Activated CD4-positive, CD25-positive, alpha-beta regulatory T cell (primary cell): ENCODE results near the gene CABP4.
A peak's percentile ranks its signal among the peaks of the same experiment; 100 is the strongest.

Experiments
- DNase-seq, 4 experiments: peaks; one replicate each; lab custom pipeline; 2025; lab: John Stamatoyannopoulos, UW

Gene CABP4

DNA sequence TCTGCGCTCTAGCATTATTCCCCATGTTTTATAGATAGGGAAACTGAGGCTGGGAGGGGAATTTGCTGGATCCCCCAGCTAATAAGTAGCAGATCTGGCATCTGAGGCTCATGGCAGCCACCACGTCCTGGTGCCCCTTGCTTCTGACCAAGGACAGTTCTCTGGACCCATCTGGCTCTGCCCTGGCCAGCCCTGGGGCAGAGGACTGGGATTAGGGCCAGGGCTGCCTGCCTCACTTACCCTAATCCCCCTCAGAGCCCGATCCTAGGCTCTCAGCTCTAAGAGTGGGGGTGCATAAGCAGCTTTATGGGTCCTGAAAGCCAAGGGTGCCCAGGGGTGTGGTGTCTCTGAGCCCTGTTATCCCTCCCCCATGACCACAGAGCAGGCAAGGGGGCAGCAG lies at the start of gene CABP4:
Gene CABP4 (plus strand): TSS at position 301 of the 400 bp plus-strand sequence. CDS start 70 bp downstream, at position 371.
- DNase-seq, result no peak

DNA sequence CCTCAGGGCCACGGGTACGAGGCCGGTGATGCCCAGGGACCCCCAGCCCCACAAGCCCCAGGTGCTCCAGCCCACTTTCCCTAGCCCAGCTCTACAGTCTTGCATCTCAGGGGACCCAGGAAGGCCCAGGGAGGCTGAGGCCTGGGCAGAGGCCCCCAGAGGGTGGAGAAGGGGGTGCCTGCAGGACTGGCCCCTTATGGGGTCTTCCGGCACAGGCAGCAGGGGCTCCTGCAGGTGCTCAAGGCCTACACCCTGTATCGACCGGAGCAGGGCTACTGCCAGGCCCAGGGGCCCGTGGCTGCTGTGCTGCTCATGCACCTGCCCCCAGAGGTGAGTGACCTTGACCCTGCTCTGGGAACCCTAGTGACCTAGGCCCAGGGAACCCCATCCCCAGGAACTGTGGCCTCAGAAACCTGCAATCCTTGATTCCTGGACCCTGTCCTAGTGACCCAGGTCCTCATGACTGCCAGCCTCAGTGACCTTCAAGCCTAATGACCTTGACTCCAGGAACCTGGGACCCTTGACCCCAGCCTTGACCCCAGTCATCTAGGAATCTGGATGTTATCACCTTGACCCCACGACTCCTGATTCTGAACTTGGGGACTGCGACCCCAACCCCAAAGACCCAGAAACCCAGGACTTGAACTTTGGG lies 49.3 kb upstream of the CABP4 start:
- no peak for DNase-seq

DNA sequence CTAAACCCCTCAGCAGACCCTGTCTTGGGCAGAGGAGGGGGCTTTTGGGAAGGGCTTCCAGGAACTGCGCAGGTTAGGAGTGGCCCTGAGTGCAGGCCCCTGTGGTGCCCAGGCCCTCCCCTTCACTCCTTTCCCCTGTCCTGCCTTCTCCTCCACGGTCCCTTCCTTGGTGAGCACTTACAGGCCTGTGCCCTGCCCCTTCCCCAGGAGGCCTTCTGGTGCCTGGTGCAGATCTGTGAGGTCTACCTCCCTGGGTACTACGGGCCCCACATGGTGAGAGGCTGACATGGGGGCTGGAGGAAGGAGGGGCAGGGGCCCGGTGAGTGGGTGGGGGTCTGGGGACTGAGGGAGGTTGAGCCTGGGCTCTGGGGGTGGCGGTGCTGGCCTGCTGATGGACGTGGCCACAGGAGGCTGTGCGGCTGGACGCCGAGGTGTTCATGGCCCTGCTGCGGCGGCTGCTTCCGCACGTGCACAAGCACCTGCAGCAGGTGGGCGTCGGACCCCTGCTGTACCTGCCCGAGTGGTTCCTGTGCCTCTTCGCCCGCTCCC lies 48.7 kb upstream of the CABP4 start:
- no peak for DNase-seq

DNA sequence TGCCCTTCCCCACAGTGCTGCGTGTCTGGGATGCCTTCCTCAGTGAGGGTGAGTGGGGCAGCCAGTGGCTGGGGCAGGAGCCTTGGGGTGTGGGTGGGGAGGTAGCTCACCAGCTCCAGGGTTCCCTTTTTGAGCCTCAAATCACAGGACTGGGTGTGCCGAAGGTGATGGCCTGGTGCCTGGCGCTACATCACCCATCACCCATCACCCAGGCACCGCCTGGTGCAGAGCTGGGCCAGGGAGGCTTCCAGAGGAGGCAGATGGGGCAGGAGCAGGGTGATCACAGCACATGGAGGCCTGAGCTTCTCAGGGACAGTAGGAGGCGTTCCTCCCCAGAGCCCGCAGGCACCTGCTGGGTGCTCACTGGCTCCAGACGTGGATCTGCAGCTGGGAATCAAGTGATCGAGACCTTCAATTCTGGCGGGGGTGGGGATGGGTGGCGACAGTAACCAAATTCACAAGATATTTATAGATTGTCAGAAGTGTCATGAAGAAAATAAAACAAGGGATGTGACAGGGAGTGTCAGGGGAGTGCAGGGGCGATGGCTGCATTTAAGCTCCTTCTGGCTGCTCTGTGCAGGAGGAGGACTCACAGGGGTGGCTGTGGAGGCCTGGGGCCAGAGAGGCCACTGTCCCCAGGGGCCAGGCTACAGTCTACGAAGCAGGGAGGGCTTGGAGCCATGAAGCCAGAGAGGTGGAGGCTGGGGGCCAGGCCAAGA lies 48.0 kb upstream of the CABP4 start:
- DNase-seq, result no peak

DNA sequence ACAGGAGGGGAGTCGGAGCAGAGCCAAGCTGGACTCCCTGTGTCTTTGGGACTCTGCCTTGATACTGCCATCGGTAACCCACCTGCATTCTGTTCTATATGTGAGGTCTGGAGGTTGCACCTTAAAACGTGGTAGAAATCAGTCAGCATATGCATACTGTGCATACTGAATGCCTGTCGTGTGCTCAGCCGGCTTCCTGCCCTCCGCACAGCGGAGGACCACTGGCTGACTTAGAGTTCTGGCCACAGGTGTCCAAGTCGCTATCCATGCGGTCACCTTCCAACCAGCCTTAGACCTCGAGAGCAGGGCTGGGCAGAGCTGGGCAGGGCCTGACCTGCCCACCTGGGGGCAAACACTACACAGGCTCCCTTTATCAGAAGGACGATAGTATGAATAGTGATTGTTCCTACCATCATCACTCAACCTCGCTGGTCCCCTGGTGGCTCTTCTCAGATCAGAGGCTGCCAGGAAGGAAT lies 47.4 kb upstream of the CABP4 start:
- DNase-seq, result no peak

DNA sequence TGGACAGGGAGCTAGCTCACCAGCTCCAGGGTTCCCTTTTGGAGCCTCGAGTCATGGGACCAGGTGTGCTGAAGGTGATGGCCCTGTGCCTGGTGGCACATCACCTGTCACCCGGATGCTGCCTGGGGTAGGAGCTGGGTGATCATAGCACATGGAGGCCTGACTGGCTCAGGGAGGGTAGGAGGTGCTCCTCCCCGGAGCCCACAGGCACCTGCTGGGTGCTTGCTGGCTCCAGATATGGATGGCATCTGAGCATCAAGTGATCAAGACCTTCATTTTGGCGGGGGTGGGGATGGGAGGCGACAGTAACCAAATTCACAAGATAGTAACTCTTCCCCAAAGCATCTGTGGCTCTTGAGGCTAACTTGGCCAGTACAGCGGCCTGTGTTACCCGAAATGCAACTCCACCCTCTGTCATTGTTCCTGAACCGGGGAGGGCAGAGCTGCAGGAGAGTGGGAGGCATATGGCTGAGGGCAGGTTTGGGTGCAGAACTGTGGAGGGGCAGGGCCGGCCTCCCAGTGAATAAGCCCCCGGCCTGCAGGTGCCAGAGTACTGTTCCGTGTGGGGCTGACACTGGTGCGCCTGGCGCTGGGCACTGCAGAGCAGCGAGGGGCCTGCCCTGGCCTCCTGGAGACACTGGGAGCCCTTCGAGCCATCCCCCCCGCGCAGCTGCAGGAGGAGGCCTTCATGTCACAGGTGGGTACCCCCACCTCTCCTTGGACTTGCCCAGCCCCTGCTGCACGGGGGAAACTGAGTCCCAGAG lies 46.5 kb upstream of the CABP4 start:
- no peak for DNase-seq

DNA sequence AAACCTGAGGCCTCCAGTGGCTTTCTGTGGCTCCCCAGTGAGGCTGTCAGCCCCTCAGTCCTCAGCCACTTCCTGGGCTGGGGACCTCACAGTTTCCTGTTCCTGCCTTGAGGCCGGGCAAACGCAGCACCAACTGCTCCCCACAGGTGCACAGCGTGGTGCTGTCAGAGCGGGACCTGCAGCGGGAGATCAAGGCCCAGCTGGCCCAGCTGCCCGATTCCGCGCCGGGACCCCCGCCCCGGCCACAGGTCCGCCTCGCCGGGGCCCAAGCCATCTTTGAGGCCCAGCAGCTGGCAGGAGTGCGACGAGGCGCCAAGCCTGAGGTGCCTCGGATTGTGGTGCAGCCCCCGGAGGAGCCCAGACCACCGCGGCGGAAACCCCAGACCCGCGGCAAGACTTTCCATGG lies 45.9 kb upstream of the CABP4 start:
- peak in 2 of 4 experiments; percentile 67 to 68 for DNase-seq

DNA sequence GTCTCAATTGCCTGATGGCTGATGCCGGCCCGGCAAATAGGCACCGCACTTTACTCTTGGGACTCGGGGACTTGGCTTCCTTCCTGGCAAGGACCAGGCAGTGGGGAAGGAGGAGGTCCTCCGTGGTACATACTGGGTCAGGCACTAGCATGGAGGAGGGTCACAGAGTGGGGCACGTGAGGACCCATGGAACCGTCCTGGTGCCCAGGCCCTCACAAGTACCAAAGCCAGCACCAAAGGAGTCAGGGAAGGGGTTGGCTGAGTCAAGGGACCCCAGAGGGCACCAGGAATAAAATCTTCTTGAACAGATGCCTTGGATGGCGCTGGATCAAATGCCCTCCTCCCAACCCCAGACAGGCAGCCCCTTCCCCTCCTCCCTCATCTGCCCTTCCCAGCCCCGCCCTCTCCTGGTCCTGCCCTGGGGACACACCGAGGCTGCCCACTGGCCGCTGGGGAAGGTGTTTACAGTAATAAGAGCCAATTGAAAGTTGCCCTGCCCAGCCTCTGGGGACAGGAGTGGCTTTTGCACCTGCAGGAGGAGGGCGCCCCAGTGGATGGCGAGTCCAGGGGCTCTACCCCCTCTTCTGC lies 45.3 kb upstream of the CABP4 start:
- no peak for DNase-seq

DNA sequence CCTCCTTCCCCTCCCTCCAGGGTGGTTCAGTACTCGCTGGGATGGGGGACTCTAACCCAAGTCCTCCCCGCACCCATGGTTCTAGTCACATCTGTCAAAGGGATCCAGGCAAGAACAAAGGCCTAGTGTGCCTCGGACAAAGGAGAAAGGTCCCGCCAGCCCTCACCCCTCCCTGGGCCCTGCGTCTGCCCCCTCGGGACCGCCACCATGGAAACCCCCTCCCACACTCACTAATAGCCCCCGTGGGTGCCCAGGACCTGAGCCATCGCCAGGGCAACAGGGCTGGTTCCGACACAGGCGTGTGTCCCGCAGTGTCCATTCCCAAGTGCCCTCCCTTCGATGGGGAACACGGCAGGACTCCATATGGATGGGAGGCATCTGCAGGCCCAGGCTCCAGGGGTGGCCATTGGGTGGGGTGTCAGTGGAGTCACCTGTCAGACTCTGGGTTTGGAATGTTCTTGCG lies 44.8 kb upstream of the CABP4 start:
- no peak for DNase-seq

DNA sequence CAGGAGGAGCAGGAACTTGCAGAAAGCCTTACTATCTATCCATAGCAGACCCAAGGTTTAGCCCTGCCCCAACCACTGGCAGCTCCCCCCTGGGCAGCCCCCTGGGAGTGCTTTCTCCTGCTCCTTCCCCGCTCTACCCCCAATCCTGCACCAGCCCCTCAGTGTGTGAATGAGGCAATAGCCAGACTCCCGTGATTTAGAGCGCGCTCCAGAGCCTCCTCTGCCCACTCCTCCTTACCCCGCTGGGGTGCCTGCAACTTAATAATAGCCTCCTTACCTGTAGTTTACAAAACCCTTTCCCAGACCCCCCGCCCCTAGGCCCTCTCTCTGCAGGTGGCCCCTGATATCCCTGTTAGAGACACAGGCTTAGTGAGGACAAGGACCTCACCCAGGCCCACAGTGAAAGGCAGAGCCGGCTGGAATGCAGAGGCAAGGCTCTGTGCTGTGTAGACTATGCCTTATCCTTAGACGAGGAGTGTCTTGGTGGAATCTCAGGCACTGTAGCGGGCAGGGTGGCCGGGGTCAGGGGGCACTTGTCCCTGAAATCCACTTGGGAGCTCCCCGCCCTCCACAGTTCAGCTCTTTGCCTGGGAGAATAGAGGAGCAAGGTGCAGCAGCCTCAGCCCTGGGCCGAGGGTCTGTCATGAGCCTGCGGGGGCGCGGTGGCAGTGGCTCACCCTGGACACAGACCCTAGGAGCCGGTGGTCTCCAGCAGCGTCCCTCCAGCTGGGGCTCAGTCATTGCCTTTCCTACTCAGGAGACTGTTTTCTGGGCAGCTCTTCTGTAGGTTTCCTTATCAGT lies 44.0 kb upstream of the CABP4 start:
- no peak for DNase-seq

DNA sequence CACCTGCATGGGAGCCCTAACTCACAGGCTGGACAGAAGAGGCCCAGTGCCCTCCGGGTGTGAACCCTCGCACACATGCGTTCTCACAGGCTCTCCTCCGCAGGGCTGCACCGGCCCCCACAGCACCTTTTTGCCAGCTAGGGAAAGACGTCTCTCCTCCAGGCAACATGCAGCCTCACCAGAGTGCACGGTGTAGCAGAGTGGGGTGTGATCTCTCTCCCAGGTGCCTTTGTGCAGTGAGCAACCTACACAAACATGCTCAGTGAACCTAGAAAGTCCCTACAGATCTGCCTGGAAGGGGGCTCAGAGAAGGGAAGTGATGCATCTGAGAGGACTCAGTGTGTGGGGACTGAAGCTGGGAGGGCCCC lies 43.4 kb upstream of the CABP4 start:
- no peak for DNase-seq

DNA sequence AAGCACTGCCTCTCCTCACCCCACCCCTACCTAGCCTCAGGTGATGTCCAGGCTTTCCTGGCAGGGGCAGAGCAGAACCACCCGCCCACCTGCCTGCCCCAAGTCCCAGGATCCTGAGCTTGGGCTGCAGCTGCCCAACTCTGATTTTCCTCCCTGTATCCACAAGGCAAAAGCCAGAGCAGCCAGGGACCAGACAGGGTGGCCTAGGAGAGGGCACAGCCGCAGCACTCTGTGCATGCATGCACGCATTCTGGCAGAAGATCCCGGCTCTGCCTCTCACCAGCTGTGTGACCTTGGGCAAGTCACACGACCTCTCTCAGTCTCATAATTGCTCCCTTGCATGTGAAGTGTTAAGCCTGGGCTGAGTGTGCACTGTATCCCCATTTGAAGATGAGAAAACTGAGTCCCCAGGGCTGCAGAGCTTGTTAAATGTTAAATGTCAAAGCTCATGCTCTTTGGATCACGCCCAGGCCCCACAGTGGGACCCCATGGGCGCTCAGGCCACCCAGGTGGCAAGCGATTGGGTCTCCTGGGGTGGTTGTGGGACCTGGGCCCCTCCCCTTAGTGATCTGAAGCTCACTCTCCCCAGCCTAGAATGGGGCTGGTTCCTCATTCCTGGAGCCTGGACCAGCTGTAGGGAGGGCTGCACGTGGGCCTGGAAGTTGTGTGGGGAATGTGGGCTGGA lies 42.5 kb upstream of the CABP4 start:
- no peak for DNase-seq

DNA sequence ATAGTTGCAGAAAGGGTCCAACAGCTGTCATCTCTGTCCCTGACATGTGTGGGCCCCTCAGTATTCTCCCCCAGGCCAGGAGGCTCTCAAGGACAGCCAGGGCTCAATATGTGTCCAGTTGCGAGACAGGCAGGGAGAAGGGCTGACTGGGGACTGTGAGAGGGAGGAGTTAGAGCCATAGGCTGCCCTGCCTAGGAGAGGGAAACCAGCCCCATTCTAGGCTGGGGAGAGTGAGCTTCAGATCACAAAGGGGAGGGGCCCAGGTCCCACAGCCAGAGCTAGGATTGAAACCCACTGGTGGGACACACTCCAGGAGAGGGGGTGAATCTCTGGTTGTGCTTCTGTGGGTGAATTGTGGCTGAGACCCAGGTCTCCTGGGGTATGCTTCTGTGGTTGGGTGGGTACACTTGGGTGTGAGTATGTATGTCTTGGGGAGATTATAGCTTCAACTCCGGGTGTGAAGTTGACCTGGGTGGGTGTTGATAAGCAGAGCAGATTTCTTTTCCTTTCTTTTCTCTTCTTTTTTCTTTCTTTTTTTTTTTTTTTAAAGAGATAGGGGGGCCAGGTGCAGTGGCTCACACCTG lies 41.8 kb upstream of the CABP4 start:
- no peak for DNase-seq

DNA sequence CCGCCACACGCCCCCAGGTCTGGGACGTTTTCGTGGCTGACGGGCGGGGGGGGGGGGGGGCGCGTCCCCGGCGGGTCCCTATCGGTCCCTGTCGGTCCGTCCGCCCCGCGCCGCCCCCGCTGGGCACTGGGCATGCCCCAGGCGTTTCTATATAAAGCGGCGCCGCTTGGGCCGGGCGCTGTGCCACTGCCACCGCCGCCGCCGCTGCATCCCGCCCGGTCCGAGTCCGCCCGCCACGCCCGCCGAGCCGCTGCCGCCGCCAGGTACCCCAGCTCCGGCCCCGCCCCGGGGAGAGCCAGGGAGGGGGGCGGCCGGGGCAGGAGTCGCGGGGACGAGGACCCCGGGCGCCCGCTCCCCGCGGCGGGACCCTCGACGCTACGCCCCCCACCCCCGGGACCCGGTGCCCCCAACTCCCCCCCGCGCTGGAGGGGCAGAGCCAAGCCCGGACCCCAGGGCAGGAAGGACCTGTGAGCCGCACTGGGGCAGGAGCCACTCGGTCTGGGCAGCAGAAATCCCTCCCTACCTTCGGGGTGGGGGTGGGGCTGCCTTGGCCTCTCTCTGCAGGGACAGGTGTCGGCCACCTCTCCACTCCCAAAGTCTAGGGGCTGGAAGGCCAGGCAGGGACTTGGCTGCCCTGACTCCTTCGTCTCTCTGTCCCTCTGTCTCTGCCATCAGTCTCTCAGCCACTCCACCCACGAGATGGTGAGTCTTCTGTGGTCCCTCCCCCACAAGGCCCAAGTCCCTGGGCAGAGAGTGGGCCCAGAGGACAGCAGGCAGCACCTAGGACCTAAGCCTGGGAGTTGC lies 39.5 kb upstream of the CABP4 start, which contains the start of gene CARNS1:
Gene CARNS1 (plus strand): TSS at position 178 of the 804 bp plus-strand sequence. CDS start 522 bp downstream, at position 700.
- DNase-seq, result no peak

DNA sequence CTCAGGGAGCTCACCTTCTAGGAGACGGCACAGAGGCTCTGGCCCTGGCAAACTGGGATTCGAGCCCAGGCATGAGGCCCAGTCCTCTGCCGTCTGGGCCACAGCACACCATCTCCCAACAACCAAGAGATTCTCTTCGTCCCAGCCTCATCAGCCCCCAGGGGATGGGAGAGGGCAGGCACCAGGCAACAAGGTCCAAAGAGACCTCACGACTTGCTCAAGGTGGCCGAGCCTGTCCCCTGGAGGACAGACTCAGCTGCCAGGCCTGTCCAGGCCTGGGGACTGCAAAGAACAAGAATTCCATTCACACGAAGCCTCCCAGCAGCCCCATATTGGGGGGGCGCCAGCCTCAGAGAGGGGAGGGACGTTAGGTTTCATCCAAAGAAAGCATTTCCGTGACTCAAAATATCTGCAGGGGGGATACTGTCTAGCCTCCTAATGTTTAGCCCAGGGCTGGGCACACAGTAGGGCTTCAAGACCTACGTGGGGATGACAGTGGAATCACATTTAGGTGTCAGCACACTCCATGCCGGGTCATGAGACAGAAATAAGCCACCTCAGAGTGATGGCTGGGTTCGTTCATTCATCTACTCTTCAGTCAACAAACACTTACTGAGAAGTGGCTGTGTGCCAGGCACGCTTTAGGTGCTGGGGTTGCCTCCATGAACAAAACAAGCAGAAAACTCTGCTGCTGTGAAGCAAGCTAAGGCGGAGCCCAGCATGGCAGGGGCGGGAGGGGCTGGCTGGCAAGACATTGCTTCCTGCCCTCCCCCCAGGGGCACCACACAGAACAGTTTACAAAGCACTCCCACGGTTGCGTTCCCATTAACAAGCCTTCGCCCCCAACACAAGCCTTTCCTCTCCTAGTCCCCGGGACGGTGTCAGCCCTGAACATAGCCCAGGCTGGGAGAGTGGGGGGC lies 38.5 kb upstream of the CABP4 start:
- peak in 3 of 4 experiments; percentile 26 to 83 (median 81) for DNase-seq

DNA sequence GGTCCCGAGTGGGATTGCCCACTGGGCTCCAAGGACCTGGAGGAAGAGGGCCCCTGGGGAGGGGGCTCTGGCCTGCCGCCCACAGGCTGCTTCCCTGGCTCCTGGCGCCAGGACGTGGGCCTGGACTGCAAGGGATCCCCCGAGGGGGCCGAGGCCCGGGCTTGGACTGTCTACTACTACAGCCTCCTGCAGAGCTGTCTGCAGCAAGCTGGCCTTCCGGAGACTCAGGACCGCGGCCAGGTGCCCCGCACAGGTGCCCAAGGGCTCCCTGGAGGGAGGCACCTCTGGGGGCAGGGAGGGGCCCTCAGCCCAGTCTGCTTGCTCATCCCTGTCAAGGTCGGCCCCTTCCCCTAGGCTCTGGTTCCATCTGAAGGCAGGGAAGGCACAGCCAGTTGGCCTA lies 37.7 kb upstream of the CABP4 start:
- DNase-seq, result no peak

DNA sequence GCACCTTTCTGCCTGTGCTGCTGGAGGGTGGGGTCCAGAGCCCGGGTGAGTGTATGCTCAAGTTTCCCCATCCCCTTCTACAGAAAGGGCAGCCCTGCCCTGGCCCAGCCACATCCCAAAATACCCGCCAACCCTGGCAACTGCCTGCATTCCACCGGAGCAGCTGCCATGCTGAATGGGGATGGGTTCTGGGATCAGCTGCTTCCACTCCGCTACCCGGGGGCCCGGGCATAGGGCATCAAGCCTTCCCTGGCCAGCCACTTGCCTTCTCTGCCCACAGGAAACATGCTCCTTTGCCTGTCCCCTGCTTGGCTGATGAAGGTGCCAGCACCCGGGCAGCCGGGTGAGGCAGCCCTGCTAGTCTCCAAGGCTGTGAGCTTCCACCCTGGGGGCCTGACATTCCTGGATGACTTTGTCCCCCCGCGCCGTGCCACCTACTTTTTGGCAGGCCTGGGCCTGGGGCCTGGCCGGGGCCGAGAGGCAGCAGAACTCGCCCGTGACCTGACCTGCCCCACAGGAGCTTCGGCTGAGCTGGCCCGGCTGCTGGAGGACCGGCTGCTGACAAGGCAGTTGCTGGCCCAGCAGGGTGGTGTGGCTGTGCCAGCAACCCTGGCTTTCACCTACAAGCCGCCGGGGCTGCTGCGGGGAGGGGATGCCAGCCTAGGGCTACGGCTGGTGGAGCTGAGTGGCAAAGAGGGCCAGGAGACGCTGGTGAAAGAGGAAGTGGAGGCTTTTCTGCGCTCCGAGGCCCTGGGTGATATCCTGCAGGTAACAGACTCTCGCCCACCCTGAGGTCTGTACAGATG lies 36.5 kb upstream of the CABP4 start:
- peak in 2 of 4 experiments; percentile 30 to 39 for DNase-seq
